Lower lobe of right lung (tissue), 2 donors: ENCODE measurements around the gene VAMP4. TPM values are rescaled to one million over a fixed set of nuclear protein-coding genes. Genes with fewer than 3 reads are reported as not detected.

Source experiments
- ATAC-seq, 2 donors: fragments of 200-7000 bp; cut with Tn5 transposase; one replicate each; pipeline ENCODE4 v1.9.1; 2020 to 2022; ENCODE audit warnings: mild to moderate bottlenecking in 2 of 2, moderate library complexity in 2 of 2
- DNase-seq: peaks from one replicate; pipeline ENCODE4 v3.0.0-alpha.2; 2020
- H3K27ac ChIP-seq: fragments of 200-600 bp; one replicate; pipeline ENCODE4 v1.8.0; 2022
- H3K27me3 ChIP-seq: fragments of 200-600 bp; one replicate; pipeline ENCODE4 v1.8.0; 2022; ENCODE audit warnings: low read depth
- H3K36me3 ChIP-seq: fragments of 200-600 bp; one replicate; pipeline ENCODE4 v1.8.0; 2022; ENCODE audit warnings: mild to moderate bottlenecking
- H3K4me1 ChIP-seq: fragments of 200-600 bp; one replicate; pipeline ENCODE4 v1.8.0; 2022
- H3K4me3 ChIP-seq: fragments of 200-600 bp; one replicate; pipeline ENCODE4 v1.8.0; 2022; ENCODE audit warnings: mild to moderate bottlenecking
- H3K9me3 ChIP-seq: fragments of 200-600 bp; one replicate; pipeline ENCODE4 v1.8.0; 2022
- CTCF ChIP-seq: fragments of 200-600 bp; IDR thresholded peaks from one replicate; pipeline ENCODE4 v1.8.0; 2022; ENCODE audit warnings: antibody characterized with exemption, mild to moderate bottlenecking
- intact Hi-C: fragments of 100-400 bp; cut with DNase I; formaldehyde crosslinking; loops from one replicate; pipeline ENCODE4 v1.11.0; 2022
- total RNA-seq: library from RNA; stranded (reverse); fragmentation: NEBNext Ultra II Directional; extraction: Animal tissue kit (Norgen Biotek cat#: 25700); gene quantifications from one replicate; pipeline ENCODE4 v1.2.1, GENCODE V29; 2021
- donor health status: DM: no; HTN: yes; CAD: no; lungs with severe emphysema.

VAMP4 gene
- total RNA-seq, 1 donor from 2014 or later = 18.8 TPM

- Histone ChIP-seq H3K27me3 (no peaks in the 10 kb centered on the region), H3K4me1 (peaks cover 10% of the 10 kb centered on the region), H3K9me3 (no peaks in the 10 kb centered on the region), H3K27ac (peak overlapping the region; percentile 25), H3K36me3 (no peaks in the 10 kb centered on the region), H3K4me3 (no peak overlapping the region)
- intact Hi-C loops = no loop called here
- no peak for TF ChIP-seq CTCF
- ATAC-seq = no peak
- no peak for DNase-seq
These were observed 67.1 kb downstream of the VAMP4 start for GRCh38 chr1:171674431-171675405.

GRCh38 chr1:171670739-171671138 is 71.1 kb downstream of the VAMP4 start:
- DNase-seq = no peak
- Histone ChIP-seq H3K4me3 (no peak overlapping the region), H3K27ac (no peak overlapping the region), H3K9me3 (no peaks in the 10 kb centered on the region), H3K27me3 (no peaks in the 10 kb centered on the region), H3K4me1 (peaks cover 10% of the 10 kb centered on the region), H3K36me3 (no peaks in the 10 kb centered on the region)
- intact Hi-C loops = no loop called here
- no peak for ATAC-seq
- no peak for TF ChIP-seq CTCF

GRCh38 chr1:171668372-171668771 is 73.5 kb downstream of the VAMP4 start:
- intact Hi-C loops = no loop called here
- no peaks in the 10 kb centered on the region for H3K4me1 ChIP-seq
- H3K27ac ChIP-seq = no peak overlapping the region
- no peak for ATAC-seq
- no peak for DNase-seq
- H3K36me3 ChIP-seq = no peaks in the 10 kb centered on the region
- no peak for TF ChIP-seq CTCF
- H3K9me3 ChIP-seq = no peaks in the 10 kb centered on the region
- H3K27me3 ChIP-seq = no peaks in the 10 kb centered on the region
- H3K4me3 ChIP-seq = no peak overlapping the region

GRCh38 chr1:171666114-171666769 is 75.6 kb downstream of the VAMP4 start:
- TF ChIP-seq CTCF = no peak
- intact Hi-C loops = no loop called here
- H3K27ac ChIP-seq = no peak overlapping the region

GRCh38 chr1:171664976-171665375 is 76.9 kb downstream of the VAMP4 start:
- Histone ChIP-seq H3K9me3 (no peaks in the 10 kb centered on the region), H3K4me1 (no peaks in the 10 kb centered on the region), H3K36me3 (no peaks in the 10 kb centered on the region), H3K27me3 (no peaks in the 10 kb centered on the region), H3K27ac (no peak overlapping the region), H3K4me3 (no peak overlapping the region)
- DNase-seq = no peak
- no peak for ATAC-seq
- intact Hi-C loops = no loop called here
- TF ChIP-seq CTCF = no peak

More at GRCh38 chr1:171666114-171666769, 75.6 kb downstream of the VAMP4 start:
- H3K4me3 ChIP-seq = no peak overlapping the region
- ATAC-seq (no peak), DNase-seq (no peak)
- no peaks in the 10 kb centered on the region for H3K9me3 ChIP-seq
- H3K36me3 ChIP-seq = no peaks in the 10 kb centered on the region
- H3K4me1 ChIP-seq = no peaks in the 10 kb centered on the region
- no peaks in the 10 kb centered on the region for H3K27me3 ChIP-seq
